GM23338 (cell line): ENCODE data around the gene VPS13A. TPM values are rescaled to one million over a fixed set of nuclear protein-coding genes. Genes with fewer than 3 reads are reported as not detected.

Experiments
- ATAC-seq: fragments of 200-7000 bp; cut with Tn5 transposase; 3 replicates; pipeline ENCODE4 v1.9.1; 2020
- DNase-seq: peaks from one replicate; pipeline ENCODE4 v3.0.0-alpha.2; 2015; ENCODE audit warnings: low spot score
- H2AFZ ChIP-seq: fragments of 200-600 bp; sonication (generic); 2 replicates; pipeline ENCODE4 v1.8.0; 2016; ENCODE audit warnings: antibody characterized with exemption, mild to moderate bottlenecking, moderate library complexity
- H3F3A ChIP-seq: fragments of 200-600 bp; sonication (generic); replicated peaks from 2 replicates; pipeline ENCODE4 v1.8.0; 2017; ENCODE audit warnings: antibody characterized with exemption, mixed run types, low read depth
- H3K27ac ChIP-seq: fragments of 200-600 bp; sonication (generic); 2 replicates; pipeline ENCODE4 v1.6.1; 2016; ENCODE audit warnings: low read depth
- H3K27me3 ChIP-seq: fragments of 200-600 bp; sonication (generic); 2 replicates; pipeline ENCODE4 v1.8.0; 2016; ENCODE audit warnings: mild to moderate bottlenecking, mixed run types, moderate library complexity; ENCODE audit not compliant: insufficient read depth
- H3K36me3 ChIP-seq: fragments of 200-600 bp; sonication (generic); 2 replicates; pipeline ENCODE4 v1.8.0; 2016; ENCODE audit warnings: mild to moderate bottlenecking; ENCODE audit not compliant: insufficient read depth
- H3K4me1 ChIP-seq: fragments of 200-600 bp; sonication (generic); 2 replicates; pipeline ENCODE4 v1.8.0; 2016; ENCODE audit warnings: mild to moderate bottlenecking, moderate library complexity; ENCODE audit not compliant: insufficient read depth
- H3K4me2 ChIP-seq: fragments of 200-600 bp; sonication (generic); 2 replicates; pipeline ENCODE4 v1.7.1; 2017; ENCODE audit warnings: mixed run types
- H3K4me3 ChIP-seq: fragments of 200-600 bp; sonication (generic); 2 replicates; pipeline ENCODE4 v1.6.1; 2016; ENCODE audit warnings: mixed run types
- H3K79me2 ChIP-seq: fragments of 200-600 bp; sonication (generic); replicated peaks from 2 replicates; pipeline ENCODE4 v1.8.0; 2017; ENCODE audit warnings: mild to moderate bottlenecking; ENCODE audit not compliant: insufficient read depth
- H3K9me2 ChIP-seq: fragments of 200-600 bp; sonication (generic); 2 replicates; pipeline ENCODE4 v1.8.0; 2017; ENCODE audit not compliant: insufficient read depth
- H4K20me1 ChIP-seq: fragments of 200-600 bp; sonication (generic); replicated peaks from 2 replicates; pipeline ENCODE4 v1.8.0; 2017; ENCODE audit warnings: mild to moderate bottlenecking; ENCODE audit not compliant: insufficient read depth
- H3K27ac Mint-ChIP-seq: 2 replicates; pipeline ENCODE4 v1.8.0; 2020; ENCODE audit warnings: inconsistent platforms, mild to moderate bottlenecking, moderate library complexity, mixed read lengths
- H3K27me3 Mint-ChIP-seq: 3 replicates; pipeline ENCODE4 v1.8.0; 2022; ENCODE audit warnings: low read depth, mild to moderate bottlenecking, moderate library complexity, mixed read lengths, inconsistent platforms; ENCODE audit not compliant: insufficient read depth, poor library complexity
- H3K36me3 Mint-ChIP-seq: 3 replicates; pipeline ENCODE4 v1.8.0; 2021; ENCODE audit warnings: low read depth, mild to moderate bottlenecking, inconsistent platforms, moderate library complexity, mixed read lengths
- H3K4me1 Mint-ChIP-seq: 3 replicates; pipeline ENCODE4 v1.8.0; 2020; ENCODE audit warnings: mild to moderate bottlenecking, inconsistent platforms, mixed read lengths
- H3K4me3 Mint-ChIP-seq: 3 replicates; pipeline ENCODE4 v1.8.0; 2021; ENCODE audit warnings: moderate library complexity, mild to moderate bottlenecking, inconsistent platforms, mixed read lengths
- H3K9me3 Mint-ChIP-seq: 3 replicates; pipeline ENCODE4 v1.8.0; 2020; ENCODE audit warnings: moderate library complexity, mild to moderate bottlenecking, inconsistent platforms, mixed read lengths
- CREB1 ChIP-seq: fragments of 250-450 bp; sonication (Bioruptor Pico); IDR thresholded peaks from 2 replicates; pipeline ENCODE4 v1.5.0; 2020; ENCODE audit warnings: low read depth, mild to moderate bottlenecking, moderate library complexity
- EZH2 ChIP-seq: fragments of 200-600 bp; sonication (generic); IDR thresholded peaks from one replicate; pipeline ENCODE4 v1.8.0; 2017; ENCODE audit warnings: antibody characterized with exemption, mild to moderate bottlenecking, low read depth; ENCODE audit not compliant: unreplicated experiment
- EZH2phosphoT487 ChIP-seq: fragments of 200-600 bp; sonication (generic); IDR thresholded peaks from one replicate; pipeline ENCODE4 v1.8.1; 2018; ENCODE audit warnings: antibody characterized with exemption; ENCODE audit not compliant: unreplicated experiment
- JUNB ChIP-seq: IDR thresholded peaks from one replicate; pipeline ENCODE4 v1.6.1; 2016; ENCODE audit warnings: antibody characterized with exemption; ENCODE audit not compliant: unreplicated experiment
- NANOG ChIP-seq: IDR thresholded peaks from 2 replicates; pipeline ENCODE4 v1.6.1; 2016; ENCODE audit warnings: antibody characterized with exemption, borderline replicate concordance
- POLR2AphosphoS5 ChIP-seq: IDR thresholded peaks from 2 replicates; pipeline ENCODE4 v1.6.1; 2016; ENCODE audit warnings: antibody characterized with exemption, low read depth
- STAT1 ChIP-seq: IDR thresholded peaks from one replicate; pipeline ENCODE4 v1.6.1; 2016; ENCODE audit warnings: antibody characterized with exemption; ENCODE audit not compliant: unreplicated experiment
- ZNF114 ChIP-seq: fragments of 250-450 bp; sonication (Bioruptor Pico); IDR thresholded peaks from 2 replicates; pipeline ENCODE4 v1.5.0; 2020; ENCODE audit warnings: mild to moderate bottlenecking, moderate library complexity
- ZNF331 ChIP-seq: fragments of 250-450 bp; sonication (Bioruptor Pico); IDR thresholded peaks from 2 replicates; pipeline ENCODE4 v1.5.0; 2020; ENCODE audit warnings: low read depth, mild to moderate bottlenecking, moderate library complexity
- polyA plus RNA-seq: library from polyadenylated mRNA; unstranded; fragments of >200 nt; fragmentation: Nextera tagmentation; extraction: Ambion mirVana; gene quantifications from 2 replicates; pipeline ENCODE4 v1.2.1, GENCODE V29; 2016
- total RNA-seq: library from RNA; depleted of rRNA; stranded (reverse); fragments of >200 nt; shearing (Covaris generic); gene quantifications from 2 replicates; pipeline ENCODE4 v1.2.3, GENCODE V29; 2014
- TF ChIP-seq, protein P1 (sequence below), 2 experiments: fragments of 200-600 bp in 1 of 2; sonication (generic) in 1 of 2; conservative IDR thresholded peaks; 2 replicates each; pipeline versions ENCODE4 v1.5.1 to v1.6.1; 2016 to 2017; ENCODE audit warnings: antibody characterized with exemption in 2 of 2, low read depth in 2 of 2, mild to moderate bottlenecking in 2 of 2, moderate library complexity in 1 of 2
- TF ChIP-seq, protein P2 (sequence below): fragments of 250-450 bp; sonication (Bioruptor Pico); IDR thresholded peaks from 2 replicates; pipeline ENCODE4 v1.5.0; 2020; ENCODE audit warnings: mild to moderate bottlenecking, moderate library complexity
- TF ChIP-seq, protein P3 (sequence below): IDR thresholded peaks from 2 replicates; pipeline ENCODE4 v1.6.1; 2016; ENCODE audit warnings: antibody characterized with exemption
- TF ChIP-seq, protein P4 (sequence below): IDR thresholded peaks from one replicate; pipeline ENCODE4 v1.6.1; 2018; ENCODE audit warnings: antibody characterized with exemption; ENCODE audit not compliant: unreplicated experiment

VPS13A gene
- total and polyA plus RNA-seq, 2 experiments from 2014 or later = 45.9 to 68.1 TPM

DNA sequence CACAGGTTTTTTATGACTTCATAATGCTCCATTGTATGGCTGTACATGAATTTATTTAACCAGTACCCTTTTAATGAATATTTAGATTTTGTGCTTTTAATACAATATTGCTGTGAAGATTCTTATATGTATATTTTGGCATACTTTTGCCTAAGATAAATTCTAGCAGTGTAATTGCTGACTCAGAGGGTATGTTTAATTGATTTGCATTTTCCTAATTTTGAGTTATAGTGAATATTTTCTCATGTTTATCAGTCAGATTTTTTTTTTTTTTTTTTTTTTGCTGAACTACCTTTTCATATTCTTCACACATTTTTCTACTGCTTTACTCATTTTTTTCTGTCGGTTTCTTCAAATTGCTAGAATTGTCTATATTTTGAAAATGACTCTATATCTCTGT, 222.6 kb downstream of the VPS13A start:
- no peaks in the 10 kb centered on the region for H3K9me3 Mint-ChIP-seq
- no peaks in the 10 kb centered on the region for H3K36me3 Mint-ChIP-seq
- no peak for ATAC-seq
- H3K27me3 ChIP-seq = no peaks in the 10 kb centered on the region
- H3K4me3 ChIP-seq = no peak overlapping the region
- H2AFZ ChIP-seq = no peak overlapping the region
- H4K20me1 ChIP-seq = no peaks in the 10 kb centered on the region
- H3K27ac Mint-ChIP-seq = no peak overlapping the region
- H3K9me2 ChIP-seq = no peaks in the 10 kb centered on the region
- TF ChIP-seq STAT1 = no peak
- no peak for TF ChIP-seq ZNF114
- TF ChIP-seq NANOG = no peak
- TF ChIP-seq, protein P1, sequence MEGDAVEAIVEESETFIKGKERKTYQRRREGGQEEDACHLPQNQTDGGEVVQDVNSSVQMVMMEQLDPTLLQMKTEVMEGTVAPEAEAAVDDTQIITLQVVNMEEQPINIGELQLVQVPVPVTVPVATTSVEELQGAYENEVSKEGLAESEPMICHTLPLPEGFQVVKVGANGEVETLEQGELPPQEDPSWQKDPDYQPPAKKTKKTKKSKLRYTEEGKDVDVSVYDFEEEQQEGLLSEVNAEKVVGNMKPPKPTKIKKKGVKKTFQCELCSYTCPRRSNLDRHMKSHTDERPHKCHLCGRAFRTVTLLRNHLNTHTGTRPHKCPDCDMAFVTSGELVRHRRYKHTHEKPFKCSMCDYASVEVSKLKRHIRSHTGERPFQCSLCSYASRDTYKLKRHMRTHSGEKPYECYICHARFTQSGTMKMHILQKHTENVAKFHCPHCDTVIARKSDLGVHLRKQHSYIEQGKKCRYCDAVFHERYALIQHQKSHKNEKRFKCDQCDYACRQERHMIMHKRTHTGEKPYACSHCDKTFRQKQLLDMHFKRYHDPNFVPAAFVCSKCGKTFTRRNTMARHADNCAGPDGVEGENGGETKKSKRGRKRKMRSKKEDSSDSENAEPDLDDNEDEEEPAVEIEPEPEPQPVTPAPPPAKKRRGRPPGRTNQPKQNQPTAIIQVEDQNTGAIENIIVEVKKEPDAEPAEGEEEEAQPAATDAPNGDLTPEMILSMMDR (conservative IDR thresholded peaks at IDR 0.05; ENCODE audit: low read depth in 2 of 2) = no peak
- TF ChIP-seq, protein P2, sequence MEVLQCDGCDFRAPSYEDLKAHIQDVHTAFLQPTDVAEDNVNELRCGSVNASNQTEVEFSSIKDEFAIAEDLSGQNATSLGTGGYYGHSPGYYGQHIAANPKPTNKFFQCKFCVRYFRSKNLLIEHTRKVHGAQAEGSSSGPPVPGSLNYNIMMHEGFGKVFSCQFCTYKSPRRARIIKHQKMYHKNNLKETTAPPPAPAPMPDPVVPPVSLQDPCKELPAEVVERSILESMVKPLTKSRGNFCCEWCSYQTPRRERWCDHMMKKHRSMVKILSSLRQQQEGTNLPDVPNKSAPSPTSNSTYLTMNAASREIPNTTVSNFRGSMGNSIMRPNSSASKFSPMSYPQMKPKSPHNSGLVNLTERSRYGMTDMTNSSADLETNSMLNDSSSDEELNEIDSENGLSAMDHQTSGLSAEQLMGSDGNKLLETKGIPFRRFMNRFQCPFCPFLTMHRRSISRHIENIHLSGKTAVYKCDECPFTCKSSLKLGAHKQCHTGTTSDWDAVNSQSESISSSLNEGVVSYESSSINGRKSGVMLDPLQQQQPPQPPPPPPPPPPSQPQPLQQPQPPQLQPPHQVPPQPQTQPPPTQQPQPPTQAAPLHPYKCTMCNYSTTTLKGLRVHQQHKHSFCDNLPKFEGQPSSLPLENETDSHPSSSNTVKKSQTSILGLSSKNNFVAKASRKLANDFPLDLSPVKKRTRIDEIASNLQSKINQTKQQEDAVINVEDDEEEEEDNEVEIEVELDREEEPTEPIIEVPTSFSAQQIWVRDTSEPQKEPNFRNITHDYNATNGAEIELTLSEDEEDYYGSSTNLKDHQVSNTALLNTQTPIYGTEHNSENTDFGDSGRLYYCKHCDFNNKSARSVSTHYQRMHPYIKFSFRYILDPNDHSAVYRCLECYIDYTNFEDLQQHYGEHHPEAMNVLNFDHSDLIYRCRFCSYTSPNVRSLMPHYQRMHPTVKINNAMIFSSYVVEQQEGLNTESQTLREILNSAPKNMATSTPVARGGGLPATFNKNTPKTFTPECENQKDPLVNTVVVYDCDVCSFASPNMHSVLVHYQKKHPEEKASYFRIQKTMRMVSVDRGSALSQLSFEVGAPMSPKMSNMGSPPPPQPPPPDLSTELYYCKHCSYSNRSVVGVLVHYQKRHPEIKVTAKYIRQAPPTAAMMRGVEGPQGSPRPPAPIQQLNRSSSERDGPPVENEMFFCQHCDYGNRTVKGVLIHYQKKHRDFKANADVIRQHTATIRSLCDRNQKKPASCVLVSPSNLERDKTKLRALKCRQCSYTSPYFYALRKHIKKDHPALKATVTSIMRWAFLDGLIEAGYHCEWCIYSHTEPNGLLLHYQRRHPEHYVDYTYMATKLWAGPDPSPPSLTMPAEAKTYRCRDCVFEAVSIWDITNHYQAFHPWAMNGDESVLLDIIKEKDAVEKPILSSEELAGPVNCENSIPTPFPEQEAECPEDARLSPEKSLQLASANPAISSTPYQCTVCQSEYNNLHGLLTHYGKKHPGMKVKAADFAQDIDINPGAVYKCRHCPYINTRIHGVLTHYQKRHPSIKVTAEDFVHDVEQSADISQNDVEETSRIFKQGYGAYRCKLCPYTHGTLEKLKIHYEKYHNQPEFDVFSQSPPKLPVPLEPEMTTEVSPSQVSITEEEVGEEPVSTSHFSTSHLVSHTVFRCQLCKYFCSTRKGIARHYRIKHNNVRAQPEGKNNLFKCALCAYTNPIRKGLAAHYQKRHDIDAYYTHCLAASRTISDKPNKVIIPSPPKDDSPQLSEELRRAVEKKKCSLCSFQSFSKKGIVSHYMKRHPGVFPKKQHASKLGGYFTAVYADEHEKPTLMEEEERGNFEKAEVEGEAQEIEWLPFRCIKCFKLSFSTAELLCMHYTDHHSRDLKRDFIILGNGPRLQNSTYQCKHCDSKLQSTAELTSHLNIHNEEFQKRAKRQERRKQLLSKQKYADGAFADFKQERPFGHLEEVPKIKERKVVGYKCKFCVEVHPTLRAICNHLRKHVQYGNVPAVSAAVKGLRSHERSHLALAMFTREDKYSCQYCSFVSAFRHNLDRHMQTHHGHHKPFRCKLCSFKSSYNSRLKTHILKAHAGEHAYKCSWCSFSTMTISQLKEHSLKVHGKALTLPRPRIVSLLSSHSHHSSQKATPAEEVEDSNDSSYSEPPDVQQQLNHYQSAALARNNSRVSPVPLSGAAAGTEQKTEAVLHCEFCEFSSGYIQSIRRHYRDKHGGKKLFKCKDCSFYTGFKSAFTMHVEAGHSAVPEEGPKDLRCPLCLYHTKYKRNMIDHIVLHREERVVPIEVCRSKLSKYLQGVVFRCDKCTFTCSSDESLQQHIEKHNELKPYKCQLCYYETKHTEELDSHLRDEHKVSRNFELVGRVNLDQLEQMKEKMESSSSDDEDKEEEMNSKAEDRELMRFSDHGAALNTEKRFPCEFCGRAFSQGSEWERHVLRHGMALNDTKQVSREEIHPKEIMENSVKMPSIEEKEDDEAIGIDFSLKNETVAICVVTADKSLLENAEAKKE (CRISPR knock-in tag) = no peak
- no peak for TF ChIP-seq EZH2phosphoT487
- no peak for TF ChIP-seq POLR2AphosphoS5
- TF ChIP-seq ZNF331 (CRISPR knock-in tag) = no peak
- TF ChIP-seq, protein P3, sequence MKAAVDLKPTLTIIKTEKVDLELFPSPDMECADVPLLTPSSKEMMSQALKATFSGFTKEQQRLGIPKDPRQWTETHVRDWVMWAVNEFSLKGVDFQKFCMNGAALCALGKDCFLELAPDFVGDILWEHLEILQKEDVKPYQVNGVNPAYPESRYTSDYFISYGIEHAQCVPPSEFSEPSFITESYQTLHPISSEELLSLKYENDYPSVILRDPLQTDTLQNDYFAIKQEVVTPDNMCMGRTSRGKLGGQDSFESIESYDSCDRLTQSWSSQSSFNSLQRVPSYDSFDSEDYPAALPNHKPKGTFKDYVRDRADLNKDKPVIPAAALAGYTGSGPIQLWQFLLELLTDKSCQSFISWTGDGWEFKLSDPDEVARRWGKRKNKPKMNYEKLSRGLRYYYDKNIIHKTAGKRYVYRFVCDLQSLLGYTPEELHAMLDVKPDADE = no peak
- no peak for TF ChIP-seq EZH2
- TF ChIP-seq, protein P4, sequence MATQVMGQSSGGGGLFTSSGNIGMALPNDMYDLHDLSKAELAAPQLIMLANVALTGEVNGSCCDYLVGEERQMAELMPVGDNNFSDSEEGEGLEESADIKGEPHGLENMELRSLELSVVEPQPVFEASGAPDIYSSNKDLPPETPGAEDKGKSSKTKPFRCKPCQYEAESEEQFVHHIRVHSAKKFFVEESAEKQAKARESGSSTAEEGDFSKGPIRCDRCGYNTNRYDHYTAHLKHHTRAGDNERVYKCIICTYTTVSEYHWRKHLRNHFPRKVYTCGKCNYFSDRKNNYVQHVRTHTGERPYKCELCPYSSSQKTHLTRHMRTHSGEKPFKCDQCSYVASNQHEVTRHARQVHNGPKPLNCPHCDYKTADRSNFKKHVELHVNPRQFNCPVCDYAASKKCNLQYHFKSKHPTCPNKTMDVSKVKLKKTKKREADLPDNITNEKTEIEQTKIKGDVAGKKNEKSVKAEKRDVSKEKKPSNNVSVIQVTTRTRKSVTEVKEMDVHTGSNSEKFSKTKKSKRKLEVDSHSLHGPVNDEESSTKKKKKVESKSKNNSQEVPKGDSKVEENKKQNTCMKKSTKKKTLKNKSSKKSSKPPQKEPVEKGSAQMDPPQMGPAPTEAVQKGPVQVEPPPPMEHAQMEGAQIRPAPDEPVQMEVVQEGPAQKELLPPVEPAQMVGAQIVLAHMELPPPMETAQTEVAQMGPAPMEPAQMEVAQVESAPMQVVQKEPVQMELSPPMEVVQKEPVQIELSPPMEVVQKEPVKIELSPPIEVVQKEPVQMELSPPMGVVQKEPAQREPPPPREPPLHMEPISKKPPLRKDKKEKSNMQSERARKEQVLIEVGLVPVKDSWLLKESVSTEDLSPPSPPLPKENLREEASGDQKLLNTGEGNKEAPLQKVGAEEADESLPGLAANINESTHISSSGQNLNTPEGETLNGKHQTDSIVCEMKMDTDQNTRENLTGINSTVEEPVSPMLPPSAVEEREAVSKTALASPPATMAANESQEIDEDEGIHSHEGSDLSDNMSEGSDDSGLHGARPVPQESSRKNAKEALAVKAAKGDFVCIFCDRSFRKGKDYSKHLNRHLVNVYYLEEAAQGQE = no peak
- TF ChIP-seq CREB1 (CRISPR knock-in tag) = no peak
- no peak for TF ChIP-seq JUNB
- no peaks in the 10 kb centered on the region for H3K27me3 Mint-ChIP-seq
- no peak overlapping the region for H3K4me2 ChIP-seq
- no peak overlapping the region for H3K4me3 Mint-ChIP-seq
- H3K4me1 Mint-ChIP-seq = no peaks in the 10 kb centered on the region
- H3K4me1 ChIP-seq = no peaks in the 10 kb centered on the region
- H3F3A ChIP-seq = no peaks in the 10 kb centered on the region
- no peak overlapping the region for H3K27ac ChIP-seq
- DNase-seq = no peak
- no peaks in the 10 kb centered on the region for H3K79me2 ChIP-seq
- no peaks in the 10 kb centered on the region for H3K36me3 ChIP-seq
